ENCODE results near the gene DDR2.

The DDR2 gene

GRCh38 chr1:162674034-162674608 lies 41.9 kb downstream of the DDR2 start:
- DNase-seq, result no peak

- no peak for DNase-seq
Measured at GRCh38 chr1:162676087-162676486, 43.8 kb downstream of the DDR2 start.

- no peak for DNase-seq
Measured at GRCh38 chr1:162676750-162677149, 44.5 kb downstream of the DDR2 start.

GRCh38 chr1:162677607-162678371 lies 45.5 kb downstream of the DDR2 start:
- no peak for DNase-seq

GRCh38 chr1:162678439-162678838 lies 46.2 kb downstream of the DDR2 start:
- DNase-seq, result no peak

GRCh38 chr1:162679298-162679697 lies 47.0 kb downstream of the DDR2 start:
- no peak for DNase-seq

GRCh38 chr1:162680419-162681121 lies 48.3 kb downstream of the DDR2 start:
- DNase-seq, result no peak

GRCh38 chr1:162681122-162681436 lies 48.8 kb downstream of the DDR2 start:
- DNase-seq, result no peak

GRCh38 chr1:162682013-162682419 lies 49.8 kb downstream of the DDR2 start:
- DNase-seq, result no peak

GRCh38 chr1:162687870-162688269 lies 55.6 kb downstream of the DDR2 start:
- DNase-seq, result no peak

GRCh38 chr1:162688521-162688920 lies 56.3 kb downstream of the DDR2 start:
- DNase-seq, result no peak

GRCh38 chr1:162688931-162689330 lies 56.7 kb downstream of the DDR2 start:
- DNase-seq, result no peak

- DNase-seq, result no peak
Measured at GRCh38 chr1:162689745-162690671, 57.7 kb downstream of the DDR2 start.

GRCh38 chr1:162690672-162691434 lies 58.6 kb downstream of the DDR2 start:
- DNase-seq, result no peak

- DNase-seq, result no peak
Measured at GRCh38 chr1:162691999-162692575, 59.8 kb downstream of the DDR2 start.

- no peak for DNase-seq
Measured at GRCh38 chr1:162694911-162695310, 62.6 kb downstream of the DDR2 start.

GRCh38 chr1:162695687-162696086 lies 63.4 kb downstream of the DDR2 start:
- DNase-seq, result no peak

- no peak for DNase-seq
Measured at GRCh38 chr1:162696286-162696862, 64.1 kb downstream of the DDR2 start.

GRCh38 chr1:162697140-162697895 lies 65.1 kb downstream of the DDR2 start:
- DNase-seq, result no peak

- DNase-seq, result no peak
Measured at GRCh38 chr1:162699366-162699765, 67.1 kb downstream of the DDR2 start.

- DNase-seq, result no peak
Measured at GRCh38 chr1:162700131-162700530, 67.9 kb downstream of the DDR2 start.
